Ovary (tissue), 9 donors: ENCODE data around the gene CTNNA1. TPM values are rescaled to one million over a fixed set of nuclear protein-coding genes. Genes with fewer than 3 reads are reported as not detected.

ENCODE experiments used
- DNase-seq, 5 donors: peaks; one replicate each; pipeline ENCODE4 v3.0.0-alpha.2; 2019 to 2020
- H3K27ac ChIP-seq, 2 donors: fragments of 200-600 bp; one replicate each; pipeline versions ENCODE4 v1.5.1 to v1.8.0; 2019 to 2022
- H3K27me3 ChIP-seq: fragments of 200-600 bp; one replicate; pipeline ENCODE4 v1.8.0; 2022
- H3K36me3 ChIP-seq: fragments of 200-600 bp; sonication (generic); one replicate; pipeline ENCODE4 v1.5.1; 2019
- H3K4me1 ChIP-seq: one replicate; pipeline ENCODE4 v1.8.1; 2013; ENCODE audit warnings: mild to moderate bottlenecking, moderate library complexity; ENCODE audit not compliant: insufficient read depth
- H3K4me3 ChIP-seq: fragments of 200-600 bp; sonication (generic); one replicate; pipeline ENCODE4 v1.5.1; 2017
- H3K9me3 ChIP-seq, 2 donors: fragments of 200-600 bp in 1 of 2; sonication (generic) in 1 of 2; one replicate each; pipeline versions ENCODE4 v1.5.1 to v1.8.1; 2013 to 2019; ENCODE audit warnings: mild to moderate bottlenecking in 1 of 2, moderate library complexity in 1 of 2
- EP300 ChIP-seq: sonication (generic); formaldehyde crosslinking; IDR thresholded peaks from one replicate; pipeline ENCODE4 v1.6.1; 2017; ENCODE audit warnings: antibody characterized with exemption
- POLR2A ChIP-seq: fragments of 450-650 bp; IDR thresholded peaks from one replicate; pipeline ENCODE4 v1.6.1; 2017; ENCODE audit warnings: antibody characterized with exemption, mild to moderate bottlenecking, moderate library complexity
- WGBS, 3 donors: extraction: QIAGEN DNeasy Blood & Tissue Kit in 1 of 3; methylation state at CpG; one replicate each; pipeline versions ENCODE4 v1.1.5 to v1.1.7; 2013 to 2017; 5-methylcytosine and 5-hydroxymethylcytosine counted together
- intact Hi-C, 4 donors: fragments of 100-400 bp; cut with DNase I; formaldehyde crosslinking; loops; one replicate each; pipeline versions ENCODE4 v1.11.0 to v1.15.1; 2022 to 2023
- polyA plus RNA-seq, 2 donors: library from polyadenylated mRNA; stranded (reverse); fragments of 200-250 nt in 1 of 2; fragments of 350-450 nt in 1 of 2; fragmentation: Illumina TruSeq in 1 of 2; extraction: RNeasy Lipid Tissue Mini Kit (QIAGEN cat#74804) in 1 of 2; gene quantifications; one replicate each; pipeline ENCODE4 v1.2.3, GENCODE V29; 2013 to 2014
- total RNA-seq, 7 donors: library from RNA; depleted of rRNA in 2 of 7; stranded (reverse); fragments of >200 nt in 2 of 7; fragmentation: NEBNext Ultra II Directional in 3 of 7; extraction: Animal tissue kit (Norgen Biotek cat#: 25700) in 3 of 7; gene quantifications; one replicate each; pipeline versions ENCODE4 v1.1.0 to v1.2.4, GENCODE V29; 2016 to 2023
- TF ChIP-seq, protein P1 (sequence below), 3 donors: fragments of 450-650 bp in 2 of 3; fragments of 200-600 bp in 1 of 3; IDR thresholded peaks; one replicate each; pipeline versions ENCODE4 v1.5.1 to v1.8.0; 2016 to 2022; ENCODE audit warnings: antibody characterized with exemption in 3 of 3, mild to moderate bottlenecking in 1 of 3
- donor health status: DM: no; HTN: no; CAD: no; lungs with moderate emphysema.
- donor health status: DM: no; HTN: no; CAD: no.
- donor health status: Bipolar disorder and iron deficiency.
- donor health status: DM: yes; HTN: yes; CAD: no.
- donor health status: DM: no; HTN: no; CAD: no.
- donor health status: DM: yes; HTN: yes; CAD: no.

Gene CTNNA1
- total and polyA plus RNA-seq, 9 donors: 125 to 306 (median 230) TPM

- H3K27me3 ChIP-seq: no peaks in the 10 kb centered on the region
- no peak for DNase-seq
- no peak overlapping the region for H3K4me3 ChIP-seq
- intact Hi-C loops: no loop called here
- no peaks in the 10 kb centered on the region for H3K36me3 ChIP-seq
- peaks cover 10% of the 10 kb centered on the region for H3K4me1 ChIP-seq
- no peaks in the 10 kb centered on the region for H3K9me3 ChIP-seq
- H3K27ac ChIP-seq: no peak overlapping the region
- WGBS, 3 donors: 76 to 88% (median 78%) methylated on average over 1 of the region's 1 CpG
- no peak for TF ChIP-seq POLR2A
- TF ChIP-seq, protein P1, sequence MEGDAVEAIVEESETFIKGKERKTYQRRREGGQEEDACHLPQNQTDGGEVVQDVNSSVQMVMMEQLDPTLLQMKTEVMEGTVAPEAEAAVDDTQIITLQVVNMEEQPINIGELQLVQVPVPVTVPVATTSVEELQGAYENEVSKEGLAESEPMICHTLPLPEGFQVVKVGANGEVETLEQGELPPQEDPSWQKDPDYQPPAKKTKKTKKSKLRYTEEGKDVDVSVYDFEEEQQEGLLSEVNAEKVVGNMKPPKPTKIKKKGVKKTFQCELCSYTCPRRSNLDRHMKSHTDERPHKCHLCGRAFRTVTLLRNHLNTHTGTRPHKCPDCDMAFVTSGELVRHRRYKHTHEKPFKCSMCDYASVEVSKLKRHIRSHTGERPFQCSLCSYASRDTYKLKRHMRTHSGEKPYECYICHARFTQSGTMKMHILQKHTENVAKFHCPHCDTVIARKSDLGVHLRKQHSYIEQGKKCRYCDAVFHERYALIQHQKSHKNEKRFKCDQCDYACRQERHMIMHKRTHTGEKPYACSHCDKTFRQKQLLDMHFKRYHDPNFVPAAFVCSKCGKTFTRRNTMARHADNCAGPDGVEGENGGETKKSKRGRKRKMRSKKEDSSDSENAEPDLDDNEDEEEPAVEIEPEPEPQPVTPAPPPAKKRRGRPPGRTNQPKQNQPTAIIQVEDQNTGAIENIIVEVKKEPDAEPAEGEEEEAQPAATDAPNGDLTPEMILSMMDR (IDR thresholded peaks at IDR 0.05): no peak
- TF ChIP-seq EP300: no peak
Measured at GRCh38 chr5:138978581-138978980, 225.4 kb downstream of the CTNNA1 start.

DNA sequence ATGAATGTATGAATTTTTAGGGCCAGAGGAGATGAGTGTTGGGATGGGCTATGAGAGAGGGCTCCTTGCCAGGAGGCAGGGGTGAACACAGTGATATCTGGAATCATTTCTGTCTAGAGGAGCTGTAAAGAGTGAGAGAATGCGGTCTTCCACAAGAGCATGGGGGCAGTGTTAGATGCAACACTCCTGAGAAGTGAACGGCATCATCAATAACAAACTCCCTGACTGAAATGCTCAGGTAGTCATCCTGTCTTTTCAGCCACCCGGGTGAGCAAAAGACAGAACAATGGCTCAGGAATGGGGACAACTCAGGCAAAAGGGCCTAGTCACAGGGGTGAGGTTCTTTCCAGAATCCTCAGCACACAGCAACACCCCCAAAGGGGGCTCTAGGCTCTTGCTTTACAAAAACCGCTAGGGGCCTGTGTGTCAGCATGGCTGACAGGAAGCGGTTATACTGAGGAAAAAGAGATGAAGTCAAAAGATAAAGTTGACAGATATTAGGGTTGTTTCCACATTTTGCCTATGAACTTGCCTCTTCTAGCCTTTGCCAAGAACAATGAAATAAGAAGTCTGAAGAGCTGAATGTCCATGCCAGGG is 226.6 kb downstream of the CTNNA1 start:
- WGBS, 3 donors: 91 to 93% (median 93%) methylated on average over 5 of the region's 5 CpGs
- Histone ChIP-seq H3K36me3 (no peaks in the 10 kb centered on the region), H3K9me3 (no peaks in the 10 kb centered on the region), H3K4me1 (peaks cover 4% of the 10 kb centered on the region), H3K27me3 (no peaks in the 10 kb centered on the region), H3K27ac (no peak overlapping the region), H3K4me3 (no peak overlapping the region)
- no peak for DNase-seq
- no peak for TF ChIP-seq EP300
- TF ChIP-seq POLR2A: no peak
- TF ChIP-seq, protein P1 (IDR thresholded peaks at IDR 0.05): no peak
- intact Hi-C loops: no loop called here

- no peaks in the 10 kb centered on the region for H3K4me1 ChIP-seq
- H3K27ac ChIP-seq: no peak overlapping the region
- no peak for DNase-seq
- H3K36me3 ChIP-seq: no peaks in the 10 kb centered on the region
- no peaks in the 10 kb centered on the region for H3K9me3 ChIP-seq
- intact Hi-C loops: no loop called here
- TF ChIP-seq EP300 (no peak), POLR2A (no peak)
- TF ChIP-seq, protein P1 (IDR thresholded peaks at IDR 0.05): no peak
- H3K27me3 ChIP-seq: no peaks in the 10 kb centered on the region
- H3K4me3 ChIP-seq: no peak overlapping the region
Measured at GRCh38 chr5:138980441-138980840, 227.2 kb downstream of the CTNNA1 start.

DNA sequence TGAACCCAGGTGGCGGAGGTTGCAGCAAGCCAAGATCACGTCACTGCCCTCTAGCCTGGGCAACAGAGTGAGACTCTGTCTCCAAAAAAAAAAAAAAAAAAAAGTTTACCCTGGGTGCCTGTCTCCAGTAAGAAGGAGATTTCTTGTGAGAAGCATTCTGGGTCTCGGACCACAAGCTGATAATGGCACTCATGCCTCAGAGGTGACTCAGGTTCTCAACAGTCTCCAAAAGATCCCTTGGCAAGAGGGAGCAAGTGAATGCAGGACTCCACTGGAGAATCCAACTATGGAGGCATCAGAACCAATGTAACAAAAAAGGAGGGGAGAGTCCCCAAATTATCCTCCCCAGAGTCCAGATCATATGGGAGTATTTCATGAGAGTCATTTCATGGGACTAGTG is 227.9 kb downstream of the CTNNA1 start:
- TF ChIP-seq EP300 (no peak), POLR2A (no peak)
- TF ChIP-seq, protein P1 (IDR thresholded peaks at IDR 0.05): no peak
- Histone ChIP-seq H3K27ac (no peak overlapping the region), H3K27me3 (no peaks in the 10 kb centered on the region), H3K9me3 (no peaks in the 10 kb centered on the region), H3K36me3 (no peaks in the 10 kb centered on the region), H3K4me3 (no peak overlapping the region), H3K4me1 (no peaks in the 10 kb centered on the region)
- 74 to 89% (median 86%) methylated on average over 3 of the region's 3 CpGs for WGBS, 3 donors
- DNase-seq: no peak
- intact Hi-C loops: no loop called here
